ENCODE measurements around the gene CERCAM.

GRCh38 chr9:128409978-128410377 lies 10.7 kb upstream of the CERCAM start:
- no peak for TF ChIP-seq ZC3H10 (CRISPR knock-in tag; IDR thresholded peaks at IDR 0.05)
- no peak for TF ChIP-seq PATZ1 (CRISPR knock-in tag; IDR thresholded peaks at IDR 0.05; ENCODE audit: borderline replicate concordance)
- no peak for TF ChIP-seq TCF4 (CRISPR knock-in tag; IDR thresholded peaks at IDR 0.05; ENCODE audit: borderline replicate concordance)
- TF ChIP-seq OSR1 (CRISPR knock-in tag; IDR thresholded peaks at IDR 0.05) = no peak
- TF ChIP-seq SNAI2 (CRISPR knock-in tag; IDR thresholded peaks at IDR 0.05) = no peak
- TF ChIP-seq BACH2 (CRISPR knock-in tag; IDR thresholded peaks at IDR 0.05; ENCODE audit: borderline replicate concordance) = no peak
- TF ChIP-seq ZFP3 (CRISPR knock-in tag; IDR thresholded peaks at IDR 0.05) = no peak
- no peak for TF ChIP-seq ZNF565 (CRISPR knock-in tag; conservative IDR thresholded peaks at IDR 0.05; ENCODE audit: low read depth)
- no peak for TF ChIP-seq ZNF70 (CRISPR knock-in tag; IDR thresholded peaks at IDR 0.05)
- TF ChIP-seq CREB5 (CRISPR knock-in tag; IDR thresholded peaks at IDR 0.05; ENCODE audit: low read depth) = no peak
- no peak for TF ChIP-seq ISL1 (CRISPR knock-in tag; IDR thresholded peaks at IDR 0.05)
- no peak for TF ChIP-seq ZFP30 (CRISPR knock-in tag; IDR thresholded peaks at IDR 0.05)
- TF ChIP-seq, protein P1, sequence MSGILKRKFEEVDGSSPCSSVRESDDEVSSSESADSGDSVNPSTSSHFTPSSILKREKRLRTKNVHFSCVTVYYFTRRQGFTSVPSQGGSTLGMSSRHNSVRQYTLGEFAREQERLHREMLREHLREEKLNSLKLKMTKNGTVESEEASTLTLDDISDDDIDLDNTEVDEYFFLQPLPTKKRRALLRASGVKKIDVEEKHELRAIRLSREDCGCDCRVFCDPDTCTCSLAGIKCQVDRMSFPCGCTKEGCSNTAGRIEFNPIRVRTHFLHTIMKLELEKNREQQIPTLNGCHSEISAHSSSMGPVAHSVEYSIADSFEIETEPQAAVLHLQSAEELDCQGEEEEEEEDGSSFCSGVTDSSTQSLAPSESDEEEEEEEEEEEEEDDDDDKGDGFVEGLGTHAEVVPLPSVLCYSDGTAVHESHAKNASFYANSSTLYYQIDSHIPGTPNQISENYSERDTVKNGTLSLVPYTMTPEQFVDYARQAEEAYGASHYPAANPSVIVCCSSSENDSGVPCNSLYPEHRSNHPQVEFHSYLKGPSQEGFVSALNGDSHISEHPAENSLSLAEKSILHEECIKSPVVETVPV (CRISPR knock-in tag; IDR thresholded peaks at IDR 0.05) = no peak
- no peak for TF ChIP-seq PPARA (CRISPR knock-in tag; IDR thresholded peaks at IDR 0.05; ENCODE audit: borderline replicate concordance)
